HG03565 (cell line): ENCODE results near the gene CAMTA1.
"Not testable (repeated sequence)": the region's sequence is repeated elsewhere in the genome, so short reads cannot be mapped to it uniquely, and the experiment has no call there.

Experiments
- ATAC-seq: cut with Tn5 transposase; IDR thresholded peaks from one replicate; pipeline ENCODE4 v1.9.1; 2021; ENCODE audit warnings: mild to moderate bottlenecking, moderate library complexity; ENCODE audit not compliant: unreplicated experiment

Gene CAMTA1

DNA sequence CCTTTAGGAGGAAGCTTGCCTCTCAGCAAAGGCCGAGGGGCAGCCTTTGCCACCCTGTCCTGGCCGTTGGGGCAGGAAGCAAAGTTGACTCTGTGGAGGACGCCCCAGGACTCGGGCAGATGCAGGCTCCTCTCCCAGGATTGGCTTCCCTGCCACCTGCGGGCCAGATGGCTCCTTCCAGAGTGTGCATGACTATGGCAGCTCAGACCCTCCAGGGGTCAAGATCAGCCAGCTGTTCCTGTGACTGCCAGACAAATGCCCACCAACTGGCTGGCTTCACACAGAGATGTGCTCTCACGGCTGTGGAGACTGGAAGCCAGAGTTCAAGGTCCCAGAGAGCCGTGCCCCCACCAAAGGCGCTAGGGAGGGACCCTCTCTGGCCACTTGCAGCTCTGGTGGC lies 898.9 kb downstream of the CAMTA1 start:
- ATAC-seq: no peak

GRCh38 chr1:7684861-7685635 lies 899.8 kb downstream of the CAMTA1 start:
- ATAC-seq: no peak

GRCh38 chr1:7686301-7686850 lies 901.1 kb downstream of the CAMTA1 start:
- no peak for ATAC-seq

DNA sequence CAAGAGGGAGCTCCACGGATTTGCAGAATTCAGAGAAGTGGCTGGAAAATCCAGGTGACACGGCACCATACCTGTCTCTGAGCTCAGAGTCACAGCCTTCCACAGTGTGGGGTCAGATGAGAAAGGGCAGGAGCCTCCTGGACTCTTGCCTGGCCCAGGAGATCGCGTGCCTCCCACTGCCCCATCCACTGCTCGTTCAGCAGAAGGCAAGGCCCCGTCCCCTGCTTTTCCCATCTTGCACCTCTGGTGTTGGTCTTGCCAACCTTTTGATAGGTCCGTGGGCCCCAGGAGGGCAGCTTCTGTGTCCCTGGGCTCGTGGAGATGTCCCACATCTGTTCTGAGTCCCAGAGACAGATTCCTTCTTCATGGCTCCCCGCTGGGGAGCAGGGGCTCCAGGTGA lies 902.2 kb downstream of the CAMTA1 start:
- no peak for ATAC-seq

DNA sequence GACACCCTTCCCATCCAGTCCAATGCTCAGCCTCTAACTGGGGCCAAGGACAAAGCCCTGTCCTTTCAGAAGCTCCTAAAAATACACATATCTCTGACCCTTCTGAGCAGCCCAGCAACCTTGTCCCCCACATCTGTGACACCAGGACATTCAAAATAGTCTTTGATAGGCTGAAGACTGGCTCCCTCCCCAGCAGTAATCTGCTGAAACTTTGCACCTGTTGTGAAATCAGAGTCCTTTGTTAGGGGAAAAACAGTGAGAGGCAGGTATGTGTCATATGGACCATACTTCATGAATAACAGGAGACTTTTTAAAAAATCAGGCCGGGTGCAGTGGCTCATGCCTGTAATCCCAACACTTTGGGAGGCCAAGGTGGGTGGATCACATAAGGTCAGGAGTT lies 903.4 kb downstream of the CAMTA1 start:
- ATAC-seq: no peak

GRCh38 chr1:7689307-7689706 lies 904.1 kb downstream of the CAMTA1 start:
- not testable (repeated sequence) for ATAC-seq

DNA sequence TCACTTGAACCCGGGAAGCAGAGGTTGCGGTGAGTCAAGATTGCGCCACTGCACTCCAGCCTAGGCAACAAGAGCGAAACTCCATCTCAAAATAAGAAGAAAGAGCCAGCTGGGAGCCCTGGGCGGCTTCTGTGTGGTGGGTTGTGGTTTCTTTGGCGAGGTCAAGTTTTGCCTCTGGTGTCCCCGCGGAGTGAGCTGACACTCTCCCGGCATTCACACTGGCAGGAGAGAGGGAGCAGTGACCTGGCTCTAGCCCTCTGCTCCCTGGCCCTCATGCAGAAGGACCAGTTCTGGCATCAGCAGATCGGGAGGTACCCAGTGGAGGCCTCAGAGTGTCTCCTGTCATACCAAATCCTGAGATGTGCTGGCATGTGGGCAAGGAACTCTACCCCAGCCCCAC lies 904.8 kb downstream of the CAMTA1 start:
- no peak for ATAC-seq

- ATAC-seq: no peak
These were observed 905.4 kb downstream of the CAMTA1 start for GRCh38 chr1:7690496-7691182.

- ATAC-seq: no peak
These were observed 906.3 kb downstream of the CAMTA1 start for GRCh38 chr1:7691576-7691975.

GRCh38 chr1:7692005-7692404 lies 906.8 kb downstream of the CAMTA1 start:
- no peak for ATAC-seq

DNA sequence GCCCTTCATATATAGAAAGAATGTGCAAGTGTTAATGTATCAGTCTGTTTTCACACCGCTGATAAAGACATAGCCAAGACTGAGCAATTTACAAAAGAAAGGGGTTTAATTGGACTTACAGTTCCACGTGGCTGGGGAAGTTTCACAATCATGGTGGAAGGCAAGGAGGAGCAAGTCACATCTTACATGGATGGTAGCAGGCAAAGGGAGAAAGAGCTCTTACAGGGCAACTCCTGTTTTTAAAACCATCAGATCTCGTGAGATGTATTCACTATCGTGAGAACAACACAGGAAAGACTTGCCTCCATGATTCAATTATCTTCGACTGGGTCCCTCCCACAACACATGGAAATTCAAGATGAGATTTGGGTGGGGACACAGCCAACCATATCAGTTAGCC lies 907.8 kb downstream of the CAMTA1 start:
- ATAC-seq: not testable (repeated sequence)

- ATAC-seq: no peak
These were observed 908.4 kb downstream of the CAMTA1 start for GRCh38 chr1:7693662-7694061.

GRCh38 chr1:7694600-7695496 lies 909.6 kb downstream of the CAMTA1 start:
- no peak for ATAC-seq

DNA sequence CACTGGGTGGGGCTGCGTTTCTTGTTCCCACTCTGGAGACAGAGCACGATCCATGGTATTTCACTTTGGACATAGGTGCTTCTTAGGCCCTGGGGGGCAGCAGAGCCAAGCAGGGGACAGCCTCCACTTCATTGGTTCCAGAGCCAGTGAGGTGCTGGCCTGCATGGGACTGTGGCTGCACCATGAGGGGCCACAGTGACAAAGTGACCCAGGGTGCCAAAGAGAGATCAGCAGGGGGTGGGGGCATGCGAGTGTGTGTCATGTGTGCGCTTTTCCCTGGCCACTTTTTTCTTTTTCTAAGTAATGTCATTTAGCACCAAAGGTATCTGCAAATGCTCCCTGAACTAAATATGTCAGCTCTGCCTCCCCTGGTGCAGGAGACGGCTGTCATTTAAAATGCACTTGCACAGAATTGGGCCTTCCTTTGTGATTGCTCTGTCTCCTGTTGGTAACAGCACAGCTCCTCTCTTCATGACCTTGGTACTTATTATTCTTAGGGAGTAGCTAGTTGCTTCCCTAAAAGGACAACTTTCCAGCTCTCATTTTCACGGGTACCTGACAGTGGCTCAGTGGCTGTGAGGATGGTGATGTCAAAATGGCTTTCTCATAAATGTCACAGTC lies 910.4 kb downstream of the CAMTA1 start:
- no peak for ATAC-seq

GRCh38 chr1:7698641-7699040 lies 913.4 kb downstream of the CAMTA1 start:
- ATAC-seq: no peak

DNA sequence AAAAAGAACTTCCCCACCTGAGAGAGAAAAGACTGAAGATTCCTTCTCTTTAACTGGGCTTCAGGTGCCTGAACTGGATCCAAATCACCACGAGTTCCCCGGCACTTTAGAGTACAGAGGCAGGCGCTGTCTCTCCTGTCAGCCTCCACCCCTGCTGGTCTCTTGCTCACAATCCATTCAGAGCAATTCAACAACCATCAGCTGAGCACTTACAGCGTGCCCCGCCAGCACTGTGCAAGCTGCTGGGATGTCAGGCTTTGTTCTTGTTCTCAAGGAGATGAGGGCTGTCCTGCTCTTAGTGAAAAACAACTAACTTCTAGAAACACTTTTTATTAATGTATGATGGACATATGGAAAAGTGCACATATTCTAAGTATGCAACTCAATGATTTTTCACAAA lies 917.1 kb downstream of the CAMTA1 start:
- ATAC-seq: no peak

DNA sequence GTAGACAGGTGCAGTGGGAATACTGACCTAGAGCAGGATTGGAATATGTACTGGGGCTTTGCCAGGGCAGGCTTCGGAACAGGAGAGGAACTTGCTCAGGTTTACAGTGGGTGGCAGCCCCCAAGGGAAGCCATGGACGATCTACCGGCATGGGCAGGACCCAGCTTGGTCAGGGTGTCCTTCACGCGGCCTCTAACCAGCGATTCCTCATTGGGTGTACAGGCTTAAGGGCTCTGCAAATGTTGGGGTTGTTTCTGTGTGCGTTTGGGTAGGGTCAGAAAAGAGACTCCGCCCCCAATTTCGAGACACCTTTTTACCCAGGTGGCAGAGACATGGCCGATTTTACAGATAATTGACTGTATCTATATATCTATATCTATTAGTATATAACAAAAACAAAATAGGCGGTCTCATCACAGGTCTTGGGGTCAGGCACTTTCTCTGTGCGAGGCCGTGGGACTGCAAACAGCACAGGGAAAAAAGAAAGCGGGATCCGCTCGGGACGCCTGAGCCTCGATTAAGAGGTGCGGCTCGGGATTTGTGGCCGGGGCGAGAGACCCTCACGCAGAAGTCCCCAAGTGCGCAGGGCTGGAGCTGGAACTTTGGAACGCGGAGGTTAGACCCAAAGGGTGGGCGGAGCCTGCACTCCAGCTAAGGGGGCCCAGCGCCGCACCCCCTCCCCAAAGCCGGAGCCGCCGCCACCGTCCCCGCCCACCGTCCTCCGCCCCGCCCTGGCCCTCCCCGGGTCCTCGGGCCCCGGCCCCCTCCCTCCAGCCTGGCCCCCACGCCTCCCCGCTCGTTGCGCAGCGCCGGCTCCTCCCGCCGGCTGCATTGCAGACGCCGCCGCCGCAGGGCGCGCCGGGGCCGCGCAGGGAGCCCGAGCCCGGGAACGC lies 918.3 kb downstream of the CAMTA1 start:
- no peak for ATAC-seq

DNA sequence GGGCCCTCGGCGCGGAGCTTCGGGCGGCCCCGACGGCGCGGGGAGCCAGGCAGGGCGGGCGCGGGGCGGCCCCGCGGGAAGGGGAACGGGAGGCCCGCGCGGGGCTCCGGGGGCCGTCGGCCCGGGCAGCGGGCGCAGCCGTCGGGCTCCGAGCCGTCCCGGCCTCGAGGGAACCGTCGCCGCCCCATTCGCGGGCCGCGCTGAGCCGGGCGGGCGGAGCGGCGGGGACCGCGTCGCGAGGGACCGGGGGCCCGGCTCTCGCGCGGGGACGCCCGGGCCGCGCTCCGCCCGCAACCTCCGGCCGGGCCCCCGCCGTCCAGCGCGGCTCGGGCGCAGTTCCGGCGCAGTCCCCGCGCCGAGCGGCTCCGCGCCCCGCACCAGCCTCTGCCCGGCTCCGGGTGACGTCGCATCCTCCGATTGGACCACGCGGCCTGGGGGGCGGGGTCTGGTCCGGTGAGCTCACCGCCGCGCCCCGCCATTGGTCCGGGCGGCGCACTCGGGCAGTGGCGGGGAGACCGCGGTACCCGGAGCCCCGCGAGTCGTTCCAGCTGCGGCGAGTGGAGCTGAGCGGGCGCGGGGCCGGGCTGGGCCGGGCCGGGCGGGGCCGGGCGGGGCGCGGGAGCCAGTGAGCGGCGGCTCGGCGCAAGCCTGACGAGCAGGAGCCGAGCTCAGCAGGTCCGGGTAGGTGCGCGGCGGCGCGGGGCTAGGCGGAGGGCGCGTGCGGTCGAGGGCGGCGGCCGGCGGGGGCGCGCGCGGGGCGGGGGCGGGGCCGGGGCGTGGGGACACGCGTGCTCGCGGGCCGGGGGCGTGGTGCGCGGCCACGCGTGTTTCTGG lies 919.2 kb downstream of the CAMTA1 start:
- ATAC-seq: peak; percentile 88
